GM12878 (cell line): ENCODE results near the gene ALX4. TPM values are rescaled to one million over a fixed set of nuclear protein-coding genes. Genes with fewer than 3 reads are reported as not detected.

ENCODE experiments used
- ATAC-seq: fragments of 200-7000 bp; cut with Tn5 transposase; 3 replicates; pipeline ENCODE4 v1.9.1; 2020; ENCODE audit warnings: mild to moderate bottlenecking, moderate library complexity
- BruUV-seq: library from RNA; stranded (reverse); fragments of 400-500 nt; replicated peaks from 2 replicates; lab custom pipeline; 2021; lab: Mats Ljungman, UMichigan
- CTCF ChIA-PET: fragments of 300-600 bp; sonication (Branson Sonifier 250); formaldehyde crosslinking; extraction: SDS; loops from one replicate; lab custom pipeline; 2021; ENCODE audit warnings: inconsistent platforms; lab: Yijun Ruan, JAX
- POLR2A ChIA-PET: fragments of 350-600 bp; formaldehyde crosslinking; extraction: SDS; loops from one replicate; lab custom pipeline; 2021; ENCODE audit warnings: inconsistent platforms; lab: Charles Lee
- RAD21 ChIA-PET: fragments of 300-600 bp; sonication (Branson Sonifier 250); formaldehyde crosslinking; loops from one replicate; lab custom pipeline; 2023; ENCODE audit warnings: antibody characterized with exemption; ENCODE audit not compliant: unreplicated experiment; lab: Charles Lee
- SMC1A ChIA-PET: fragments of 300-600 bp; sonication (Branson Sonifier 250); formaldehyde crosslinking; loops from one replicate; lab custom pipeline; 2023; ENCODE audit not compliant: unreplicated experiment, uncharacterized antibody; lab: Charles Lee
- DNase-seq: peaks from one replicate; pipeline ENCODE4 v3.0.0-alpha.2; 2011; ENCODE audit warnings: low read depth, low spot score
- FAIRE-seq: peaks from 3 replicates; lab custom pipeline; 2011; peaks lifted over from hg19 to GRCh38; lab: Jason Lieb, UNC
- H2AFZ ChIP-seq: 2 replicates; pipeline ENCODE4 v1.6.0; 2011; ENCODE audit warnings: low read depth, low read length, control low read depth; ENCODE audit not compliant: control insufficient read depth
- H3K27ac ChIP-seq: 2 replicates; pipeline ENCODE4 v1.5.1; 2011; ENCODE audit warnings: control low read depth; ENCODE audit not compliant: control insufficient read depth, insufficient read depth
- H3K27me3 ChIP-seq, 2 experiments: replicated peaks in 1 of 2; 2 replicates each; pipeline versions ENCODE4 v1.6.0 to v1.6.1; 2011; ENCODE audit warnings: low read length in 1 of 2; ENCODE audit not compliant: control insufficient read depth in 2 of 2, insufficient read depth in 2 of 2
- H3K36me3 ChIP-seq, 2 experiments: 2 replicates each; pipeline ENCODE4 v1.5.1; 2011; ENCODE audit warnings: low read length in 1 of 2; ENCODE audit not compliant: control insufficient read depth in 2 of 2, insufficient read depth in 2 of 2
- H3K4me1 ChIP-seq: 2 replicates; pipeline ENCODE4 v1.6.1; 2011; ENCODE audit warnings: mild to moderate bottlenecking, low read length, moderate library complexity, mixed read lengths; ENCODE audit not compliant: control insufficient read depth, insufficient read depth
- H3K4me2 ChIP-seq: 2 replicates; pipeline ENCODE4 v1.6.0; 2011; ENCODE audit warnings: control low read depth; ENCODE audit not compliant: control insufficient read depth, insufficient read depth
- H3K4me3 ChIP-seq: fragments of 200-600 bp; sonication (generic); 2 replicates; pipeline ENCODE4 v1.5.1; 2016
- H3K79me2 ChIP-seq: 2 replicates; pipeline ENCODE4 v1.6.0; 2011; ENCODE audit warnings: low read length; ENCODE audit not compliant: control insufficient read depth, insufficient read depth
- H3K9ac ChIP-seq: 2 replicates; pipeline ENCODE4 v1.8.0; 2011; ENCODE audit warnings: low read length, control low read depth, mixed read lengths; ENCODE audit not compliant: control insufficient read depth, insufficient read depth
- H3K9me3 ChIP-seq: replicated peaks from 3 replicates; pipeline ENCODE4 v1.5.1; 2011; ENCODE audit warnings: mild to moderate bottlenecking, low read length; ENCODE audit not compliant: control insufficient read depth, insufficient read depth
- H4K20me1 ChIP-seq: 2 replicates; pipeline ENCODE4 v1.6.0; 2011; ENCODE audit not compliant: control insufficient read depth, insufficient read depth
- BACH1 ChIP-seq: fragments of 450-650 bp; IDR thresholded peaks from 2 replicates; pipeline ENCODE4 v1.6.1; 2017; ENCODE audit warnings: mild to moderate bottlenecking, borderline replicate concordance
- BHLHE40 ChIP-seq, 2 experiments: fragments of 450-650 bp in 1 of 2; IDR thresholded peaks; 2 replicates each; pipeline ENCODE4 v1.6.1; 2011 to 2017; ENCODE audit warnings: low read depth in 2 of 2, borderline replicate concordance in 1 of 2, improper control_type of control experiment in 1 of 2, low read length in 1 of 2, mild to moderate bottlenecking in 1 of 2
- CHD4 ChIP-seq: fragments of 200-600 bp; sonication (generic); IDR thresholded peaks from 2 replicates; pipeline ENCODE4 v1.6.1; 2016; ENCODE audit warnings: mild to moderate bottlenecking
- GABPA ChIP-seq: IDR thresholded peaks from 2 replicates; pipeline ENCODE4 v1.6.1; 2014; ENCODE audit warnings: antibody characterized with exemption, low read depth, mild to moderate bottlenecking, inconsistent platforms
- IKZF1 ChIP-seq: fragments of 450-650 bp; conservative IDR thresholded peaks from 2 replicates; pipeline ENCODE4 v1.6.1; 2017; ENCODE audit warnings: antibody characterized with exemption, mild to moderate bottlenecking
- IRF3 ChIP-seq: fragments of 450-650 bp; IDR thresholded peaks from 2 replicates; pipeline ENCODE4 v1.6.1; 2014; ENCODE audit warnings: mild to moderate bottlenecking
- MTA3 ChIP-seq: IDR thresholded peaks from 2 replicates; pipeline ENCODE4 v1.6.1; 2012; ENCODE audit warnings: low read length, inconsistent platforms, borderline replicate concordance
- PAX8 ChIP-seq: fragments of 450-650 bp; IDR thresholded peaks from 2 replicates; pipeline ENCODE4 v1.6.1; 2017; ENCODE audit warnings: mild to moderate bottlenecking, moderate library complexity
- RELA ChIP-seq: fragments of 450-650 bp; IDR thresholded peaks from 2 replicates; pipeline ENCODE4 v1.8.0; 2014; ENCODE audit warnings: borderline replicate concordance; ENCODE audit not compliant: partially characterized antibody
- SMC3 ChIP-seq: IDR thresholded peaks from 2 replicates; pipeline ENCODE4 v1.6.1; 2011; ENCODE audit warnings: low read length, improper control_type of control experiment, borderline replicate concordance
- ZNF217 ChIP-seq: fragments of 450-650 bp; IDR thresholded peaks from 2 replicates; pipeline ENCODE4 v1.6.1; 2017; ENCODE audit warnings: antibody characterized with exemption, mild to moderate bottlenecking
- ZNF274 ChIP-seq: IDR thresholded peaks from one replicate; pipeline ENCODE4 v1.8.0; 2011; ENCODE audit not compliant: insufficient read length, insufficient read depth
- whole genome bisulfite sequencing: methylation state at CpG from one replicate; pipeline ENCODE4 v1.1.6; 2016; ENCODE audit warnings: low lambda C conversion rate; ENCODE audit not compliant: insufficient replicate concordance, insufficient coverage; ENCODE audit errors: missing lambda C conversion rate; 5-methylcytosine and 5-hydroxymethylcytosine counted together
- in situ Hi-C: fragments of 300-500 bp; cut with MboI; formaldehyde crosslinking; loops from 9 replicates; pipeline ENCODE4 v1.14.3; 2018; ENCODE audit warnings: mixed read lengths
- intact Hi-C: fragments of 100-400 bp; cut with micrococcal nuclease; formaldehyde crosslinking; loops from one replicate; pipeline ENCODE4 v1.14.2; 2022; ENCODE audit not compliant: unreplicated experiment
- polyA plus RNA-seq, 11 experiments: library from polyadenylated mRNA; depleted of rRNA in 4 of 11; unstranded in 6 of 11; stranded (reverse) in 5 of 11; fragments of >200 nt; fragmentation: Nextera tagmentation in 4 of 11; fragmentation: Illumina TruSeq in 1 of 11; extraction: Ambion mirVana in 4 of 11; extraction: Trizol in 1 of 11; gene quantifications; 1 replicate in 1 of 11; 2 replicates in 10 of 11; pipeline versions ENCODE4 v1.2.1 to v1.2.3, GENCODE V29; 2011 to 2016; ENCODE audit warnings: inconsistent platforms in 2 of 11, missing spikeins in 2 of 11, low read depth in 1 of 11
- total RNA-seq, 4 experiments: library from RNA; depleted of rRNA in 3 of 4; stranded (reverse); fragments of >200 nt in 3 of 4; fragmentation: Illumina TruSeq in 1 of 4; extraction: Trizol in 1 of 4; gene quantifications; 2 replicates each; pipeline versions ENCODE4 v1.2.1 to v1.2.3, GENCODE V29; 2013 to 2021
- TF ChIP-seq, protein P1 (sequence below): IDR thresholded peaks from 2 replicates; pipeline ENCODE4 v1.6.1; 2011; ENCODE audit warnings: low read depth, low read length, improper control_type of control experiment, borderline replicate concordance
- TF ChIP-seq, protein P2 (sequence below): IDR thresholded peaks from 2 replicates; pipeline ENCODE4 v1.6.1; 2012; ENCODE audit warnings: low read length, inconsistent platforms
- TF ChIP-seq, protein P3 (sequence below): IDR thresholded peaks from 2 replicates; pipeline ENCODE4 v1.6.1; 2012; ENCODE audit warnings: low read depth, low read length, improper control_type of control experiment
- TF ChIP-seq, protein P4 (sequence below): fragments of 450-650 bp; IDR thresholded peaks from 2 replicates; pipeline ENCODE4 v1.6.1; 2016; ENCODE audit warnings: mild to moderate bottlenecking

ALX4 gene
- total and polyA plus RNA-seq, 10 of the 15 experiments (the other 5 are each of a cell fraction or from before 2014, with no cell fraction given): not detected

GRCh38 chr11:44319552-44320288 lies 9.8 kb upstream of the ALX4 start:
- Histone ChIP-seq H3K4me2 (no peak overlapping the region), H3K36me3 (no peaks in the 10 kb centered on the region), H3K79me2 (no peaks in the 10 kb centered on the region), H2AFZ (no peak overlapping the region), H3K27ac (no peak overlapping the region), H3K9ac (no peak overlapping the region), H3K27me3 (peaks cover 28 to 49% of the 10 kb centered on the region in 2 experiments), H3K4me3 (no peak overlapping the region), H4K20me1 (no peaks in the 10 kb centered on the region), H3K9me3 (no peaks in the 10 kb centered on the region), H3K4me1 (no peaks in the 10 kb centered on the region)
- ATAC-seq (no peak), FAIRE-seq (no peak), DNase-seq (no peak)
- intact Hi-C loops: no loop called here
- CTCF ChIA-PET: interaction anchor here (0.6 kb wide), 1 partner anchor 141 kb away, joined by 3 read pairs; no protein-coding TSS in a partner anchor
- in situ Hi-C loops: no loop called here
- RAD21 ChIA-PET: no interaction called here
- TF ChIP-seq, protein P1, sequence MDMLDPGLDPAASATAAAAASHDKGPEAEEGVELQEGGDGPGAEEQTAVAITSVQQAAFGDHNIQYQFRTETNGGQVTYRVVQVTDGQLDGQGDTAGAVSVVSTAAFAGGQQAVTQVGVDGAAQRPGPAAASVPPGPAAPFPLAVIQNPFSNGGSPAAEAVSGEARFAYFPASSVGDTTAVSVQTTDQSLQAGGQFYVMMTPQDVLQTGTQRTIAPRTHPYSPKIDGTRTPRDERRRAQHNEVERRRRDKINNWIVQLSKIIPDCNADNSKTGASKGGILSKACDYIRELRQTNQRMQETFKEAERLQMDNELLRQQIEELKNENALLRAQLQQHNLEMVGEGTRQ: no peak
- no peak for TF ChIP-seq BHLHE40 (IDR thresholded peaks at IDR 0.05; ENCODE audit: borderline replicate concordance in 1 of 2, low read depth in 2 of 2, low read length in 1 of 2)
- TF ChIP-seq, protein P2, sequence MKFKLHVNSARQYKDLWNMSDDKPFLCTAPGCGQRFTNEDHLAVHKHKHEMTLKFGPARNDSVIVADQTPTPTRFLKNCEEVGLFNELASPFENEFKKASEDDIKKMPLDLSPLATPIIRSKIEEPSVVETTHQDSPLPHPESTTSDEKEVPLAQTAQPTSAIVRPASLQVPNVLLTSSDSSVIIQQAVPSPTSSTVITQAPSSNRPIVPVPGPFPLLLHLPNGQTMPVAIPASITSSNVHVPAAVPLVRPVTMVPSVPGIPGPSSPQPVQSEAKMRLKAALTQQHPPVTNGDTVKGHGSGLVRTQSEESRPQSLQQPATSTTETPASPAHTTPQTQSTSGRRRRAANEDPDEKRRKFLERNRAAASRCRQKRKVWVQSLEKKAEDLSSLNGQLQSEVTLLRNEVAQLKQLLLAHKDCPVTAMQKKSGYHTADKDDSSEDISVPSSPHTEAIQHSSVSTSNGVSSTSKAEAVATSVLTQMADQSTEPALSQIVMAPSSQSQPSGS: no peak
- TF ChIP-seq ZNF217: no peak
- TF ChIP-seq, protein P3, sequence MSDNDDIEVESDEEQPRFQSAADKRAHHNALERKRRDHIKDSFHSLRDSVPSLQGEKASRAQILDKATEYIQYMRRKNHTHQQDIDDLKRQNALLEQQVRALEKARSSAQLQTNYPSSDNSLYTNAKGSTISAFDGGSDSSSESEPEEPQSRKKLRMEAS: no peak
- TF ChIP-seq RELA: no peak
- no peak for TF ChIP-seq BACH1
- TF ChIP-seq, protein P4, sequence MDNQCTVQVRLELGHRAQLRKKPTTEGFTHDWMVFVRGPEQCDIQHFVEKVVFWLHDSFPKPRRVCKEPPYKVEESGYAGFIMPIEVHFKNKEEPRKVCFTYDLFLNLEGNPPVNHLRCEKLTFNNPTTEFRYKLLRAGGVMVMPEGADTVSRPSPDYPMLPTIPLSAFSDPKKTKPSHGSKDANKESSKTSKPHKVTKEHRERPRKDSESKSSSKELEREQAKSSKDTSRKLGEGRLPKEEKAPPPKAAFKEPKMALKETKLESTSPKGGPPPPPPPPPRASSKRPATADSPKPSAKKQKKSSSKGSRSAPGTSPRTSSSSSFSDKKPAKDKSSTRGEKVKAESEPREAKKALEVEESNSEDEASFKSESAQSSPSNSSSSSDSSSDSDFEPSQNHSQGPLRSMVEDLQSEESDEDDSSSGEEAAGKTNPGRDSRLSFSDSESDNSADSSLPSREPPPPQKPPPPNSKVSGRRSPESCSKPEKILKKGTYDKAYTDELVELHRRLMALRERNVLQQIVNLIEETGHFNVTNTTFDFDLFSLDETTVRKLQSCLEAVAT: no peak
- TF ChIP-seq IKZF1: no peak
- no peak for TF ChIP-seq MTA3
- no peak for TF ChIP-seq ZNF274
- no peak for TF ChIP-seq PAX8
- TF ChIP-seq CHD4: no peak
- TF ChIP-seq SMC3: no peak
- no peak for TF ChIP-seq GABPA
- TF ChIP-seq IRF3: no peak
- POLR2A ChIA-PET: interaction anchor here (0.6 kb wide), 1 partner anchor 34 kb away, joined by 4 read pairs; no protein-coding TSS in a partner anchor
- 13% methylated on average over 48 of the region's 53 CpGs for WGBS
- BruUV-seq: no TSS peak
- SMC1A ChIA-PET: no interaction called here
